ENCODE measurements around the gene EXOC6B. TPM values are rescaled to one million over a fixed set of nuclear protein-coding genes. Genes with fewer than 3 reads are reported as not detected.

EXOC6B gene
- total and polyA plus RNA-seq, 10 of the 15 experiments (the other 5 are each of a cell fraction or from before 2014, with no cell fraction given) = 0.23 to 2.2 (median 1.2) TPM

GRCh38 chr2:72157871-72158771 is 667.7 kb downstream of the EXOC6B start:
- Histone ChIP-seq H3K9ac (ENCODE audit: control insufficient read depth, insufficient read depth, low read length) (no peak overlapping the region), H3K4me2 (ENCODE audit: control insufficient read depth, insufficient read depth) (no peak overlapping the region), H3K4me1 (ENCODE audit: control insufficient read depth, insufficient read depth, low read length) (no peaks in the 10 kb centered on the region), H3K79me2 (ENCODE audit: control insufficient read depth, insufficient read depth, low read length) (no peaks in the 10 kb centered on the region), H3K27me3 (replicated peaks in 1 of 2; ENCODE audit: control insufficient read depth in 2 of 2, insufficient read depth in 2 of 2, low read length in 1 of 2) (peaks cover 3 to 5% of the 10 kb centered on the region in 2 experiments; a peak in 2 of 4 replicates), H4K20me1 (ENCODE audit: control insufficient read depth, insufficient read depth) (no peaks in the 10 kb centered on the region), H3K9me3 (replicated peaks; ENCODE audit: control insufficient read depth, insufficient read depth, low read length) (no peaks in the 10 kb centered on the region), H3K4me3 (no peak overlapping the region), H3K36me3 (ENCODE audit: control insufficient read depth in 2 of 2, insufficient read depth in 2 of 2, low read length in 1 of 2) (no peaks in the 10 kb centered on the region), H3K27ac (ENCODE audit: control insufficient read depth, insufficient read depth) (no peak overlapping the region), H2AFZ (ENCODE audit: control insufficient read depth, low read depth, low read length) (no peak overlapping the region)
- WGBS (ENCODE audit: insufficient coverage, insufficient replicate concordance, low lambda C conversion rate, missing lambda C conversion rate) = 56% methylated on average over 8 of the region's 8 CpGs
- FAIRE-seq (no peak), ATAC-seq (no peak), DNase-seq (ENCODE audit: low read depth, low spot score) (no peak)
- BruUV-seq (replicated peaks) = no TSS peak
- TF ChIP-seq LARP7 (IDR thresholded peaks at IDR 0.05) (no peak), MYC (IDR thresholded peaks at IDR 0.05; ENCODE audit: insufficient read depth, insufficient read length, insufficient replicate concordance, low read length, severe bottlenecking) (no peak), RUNX3 (IDR thresholded peaks at IDR 0.05; ENCODE audit: low read length) (no peak), GABPA (IDR thresholded peaks at IDR 0.05; ENCODE audit: low read depth) (no peak), SMARCA5 (IDR thresholded peaks at IDR 0.05) (no peak), MAX (IDR thresholded peaks at IDR 0.05; ENCODE audit: low read depth, low read length) (no peak), FOS (IDR thresholded peaks at IDR 0.05; ENCODE audit: borderline replicate concordance, extremely low read depth, insufficient read length) (no peak), DPF2 (IDR thresholded peaks at IDR 0.05) (no peak), PKNOX1 (IDR thresholded peaks at IDR 0.05) (no peak), SP1 (IDR thresholded peaks at IDR 0.05; ENCODE audit: low read depth, low read length) (no peak), SMAD5 (IDR thresholded peaks at IDR 0.05; ENCODE audit: low read depth) (no peak), FOXK2 (IDR thresholded peaks at IDR 0.05) (no peak), PBX3 (IDR thresholded peaks at IDR 0.05; ENCODE audit: insufficient replicate concordance, low read depth, low read length) (no peak), IKZF2 (IDR thresholded peaks at IDR 0.05) (no peak), YY1 (IDR thresholded peaks at IDR 0.05; ENCODE audit: low read depth, low read length) (no peak), SMAD1 (IDR thresholded peaks at IDR 0.05; ENCODE audit: low read depth, partially characterized antibody) (no peak), HDAC2 (IDR thresholded peaks at IDR 0.05) (no peak)
- POLR2A ChIA-PET = no interaction called here
- RAD21 ChIA-PET (ENCODE audit: unreplicated experiment) = no interaction called here
- CTCF ChIA-PET = interaction anchor here (1.4 kb wide), 1 partner anchor 8 kb away, joined by 4 read pairs; no protein-coding TSS in a partner anchor
- intact Hi-C loops (cut with micrococcal nuclease; ENCODE audit: unreplicated experiment) (no loop called here), in situ Hi-C loops (cut with MboI) (no loop called here)
- SMC1A ChIA-PET (ENCODE audit: uncharacterized antibody, unreplicated experiment) = no interaction called here

Data from GM12878 (cell line).